NCI-H2196 (cell line): ENCODE measurements around the gene STRN.

Experiments
- DNase-seq: peaks from one replicate; lab custom pipeline; 2025; ENCODE audit not compliant: unreplicated experiment; lab: John Stamatoyannopoulos, UW

Gene STRN

GRCh38 chr2:36798724-36799123 is 167.6 kb downstream of the STRN start:
- DNase-seq, result no peak

- no peak for DNase-seq
These were observed 168.8 kb downstream of the STRN start for GRCh38 chr2:36797324-36798070.
